SK-N-SH (cell line): ENCODE results near the gene RUNDC3A. TPM values are rescaled to one million over a fixed set of nuclear protein-coding genes. Genes with fewer than 3 reads are reported as not detected.

Experiments used
- CTCF ChIA-PET: fragments of 300-600, 350-600 bp; formaldehyde crosslinking; extraction: SDS; loops from one replicate; lab custom pipeline; 2021; lab: Yijun Ruan, JAX
- POLR2A ChIA-PET: fragments of 350-600 bp; sonication (Branson Sonifier 250); formaldehyde crosslinking; extraction: SDS; loops from one replicate; lab custom pipeline; 2020; ENCODE audit warnings: antibody characterized with exemption, inconsistent platforms; lab: Yijun Ruan, JAX
- DNase-seq: peaks from one replicate; pipeline ENCODE4 v3.0.0; 2012
- H2AFZ ChIP-seq: fragments of 200-600 bp; sonication (generic); 2 replicates; pipeline ENCODE4 v1.8.1; 2016; ENCODE audit warnings: antibody characterized with exemption, mild to moderate bottlenecking, low read depth
- H3F3A ChIP-seq: fragments of 200-600 bp; sonication (generic); replicated peaks from 2 replicates; pipeline ENCODE3; 2016; ENCODE audit warnings: antibody characterized with exemption, mild to moderate bottlenecking; ENCODE audit not compliant: insufficient read depth
- H3K27ac ChIP-seq, 2 experiments: fragments of 200-500 bp in 1 of 2; fragments of 200-600 bp in 1 of 2; sonication (Bioruptor generic) in 1 of 2; sonication (generic), shearing (Covaris generic) in 1 of 2; 2 replicates each; pipeline versions ENCODE4 v1.5.1 to v1.6.1; 2014 to 2016; ENCODE audit warnings: low read depth in 2 of 2, inconsistent platforms in 1 of 2, low read length in 1 of 2, mild to moderate bottlenecking in 1 of 2, mixed read lengths in 1 of 2
- H3K27me3 ChIP-seq: fragments of 200-600 bp; sonication (generic), shearing (Covaris generic); 2 replicates; pipeline ENCODE4 v1.6.1; 2016; ENCODE audit warnings: mixed run types; ENCODE audit not compliant: insufficient read depth
- H3K36me3 ChIP-seq, 2 experiments: fragments of 200-500 bp in 1 of 2; fragments of 200-600 bp in 1 of 2; sonication (Bioruptor generic) in 1 of 2; sonication (generic) in 1 of 2; replicated peaks in 1 of 2; 2 replicates each; pipeline versions ENCODE3 to v1.5.1; 2014 to 2016; ENCODE audit warnings: low read length in 1 of 2, mild to moderate bottlenecking in 1 of 2; ENCODE audit not compliant: insufficient read depth in 2 of 2, control insufficient read depth in 1 of 2
- H3K4me1 ChIP-seq, 2 experiments: fragments of 200-500 bp in 1 of 2; fragments of 200-600 bp in 1 of 2; sonication (Bioruptor generic) in 1 of 2; sonication (generic), shearing (Covaris generic) in 1 of 2; 2 replicates each; pipeline versions ENCODE4 v1.5.1 to v1.6.1; 2014 to 2016; ENCODE audit warnings: low read depth in 1 of 2, low read length in 1 of 2, mixed run types in 1 of 2; ENCODE audit not compliant: insufficient read depth in 2 of 2, control insufficient read depth in 1 of 2
- H3K4me2 ChIP-seq: fragments of 200-600 bp; sonication (generic), shearing (Covaris generic); 2 replicates; pipeline ENCODE4 v1.6.1; 2017; ENCODE audit warnings: mixed run types
- H3K4me3 ChIP-seq, 2 experiments: fragments of 200-500 bp in 1 of 2; fragments of 200-600 bp in 1 of 2; sonication (Bioruptor generic) in 1 of 2; sonication (generic), shearing (Covaris generic) in 1 of 2; 2 replicates each; pipeline versions ENCODE4 v1.5.1 to v1.8.1; 2014 to 2016; ENCODE audit warnings: low read depth in 2 of 2, inconsistent platforms in 1 of 2, low read length in 1 of 2, mild to moderate bottlenecking in 1 of 2, mixed read lengths in 1 of 2, moderate library complexity in 1 of 2
- H3K79me2 ChIP-seq: fragments of 200-600 bp; sonication (generic); 2 replicates; pipeline ENCODE4 v1.8.1; 2017; ENCODE audit warnings: mild to moderate bottlenecking; ENCODE audit not compliant: insufficient read depth
- H3K9ac ChIP-seq: fragments of 200-600 bp; sonication (generic); 2 replicates; pipeline ENCODE4 v1.6.1; 2017; ENCODE audit warnings: mixed run types
- H3K9me2 ChIP-seq: fragments of 200-600 bp; sonication (generic); 2 replicates; pipeline ENCODE4 v1.6.1; 2017; ENCODE audit warnings: mixed run types
- H3K9me3 ChIP-seq: fragments of 200-600 bp; sonication (generic); 2 replicates; pipeline ENCODE4 v1.6.1; 2017; ENCODE audit warnings: mixed run types, mild to moderate bottlenecking, moderate library complexity
- H4K20me1 ChIP-seq: fragments of 200-600 bp; sonication (generic); 2 replicates; pipeline ENCODE4 v1.6.1; 2017; ENCODE audit warnings: mild to moderate bottlenecking, mixed run types; ENCODE audit not compliant: insufficient read depth
- CHD2 ChIP-seq: fragments of 150-350 bp; IDR thresholded peaks from 2 replicates; pipeline ENCODE4 v1.6.1; 2018; ENCODE audit warnings: low read length; ENCODE audit not compliant: partially characterized antibody
- EZH2phosphoT487 ChIP-seq: fragments of 200-600 bp; sonication (generic); IDR thresholded peaks from 2 replicates; pipeline ENCODE4 v1.6.1; 2017; ENCODE audit warnings: low read depth, mixed run types, mild to moderate bottlenecking, antibody characterized with exemption, moderate library complexity, borderline replicate concordance
- GATA2 ChIP-seq: sonication (generic); formaldehyde crosslinking; IDR thresholded peaks from 2 replicates; pipeline ENCODE4 v1.5.0; 2020; ENCODE audit warnings: mild to moderate bottlenecking, missing genetic modification reagents
- MXI1 ChIP-seq: IDR thresholded peaks from 2 replicates; pipeline ENCODE4 v1.6.1; 2012; ENCODE audit warnings: mild to moderate bottlenecking, low read depth, low read length, improper control_type of control experiment
- NRF1 ChIP-seq: IDR thresholded peaks from 2 replicates; pipeline ENCODE4 v1.6.1; 2012; ENCODE audit warnings: low read depth, mild to moderate bottlenecking, low read length
- POLR2AphosphoS5 ChIP-seq: IDR thresholded peaks from 2 replicates; pipeline ENCODE4 v1.6.1; 2012; ENCODE audit warnings: low read depth, low read length
- RAD21 ChIP-seq: IDR thresholded peaks from 2 replicates; pipeline ENCODE4 v1.6.1; 2012; ENCODE audit warnings: mild to moderate bottlenecking, low read length
- SMC3 ChIP-seq: IDR thresholded peaks from 2 replicates; pipeline ENCODE4 v1.6.1; 2012; ENCODE audit warnings: low read depth, low read length, improper control_type of control experiment
- TAF1 ChIP-seq: IDR thresholded peaks from 2 replicates; pipeline ENCODE4 v1.6.1; 2012; ENCODE audit warnings: low read depth, mild to moderate bottlenecking, low read length, moderate library complexity, borderline replicate concordance
- YY1 ChIP-seq: IDR thresholded peaks from 2 replicates; pipeline ENCODE4 v1.4.0; 2012; ENCODE audit warnings: low read depth, mild to moderate bottlenecking
- WGBS: methylation state at CpG from one replicate; pipeline ENCODE4 v1.1.6; 2017; ENCODE audit warnings: low lambda C conversion rate; 5-methylcytosine and 5-hydroxymethylcytosine counted together
- polyA plus RNA-seq, 3 experiments: library from polyadenylated mRNA; depleted of rRNA; stranded (reverse); fragments of >200 nt; gene quantifications; 2 replicates each; pipeline ENCODE4 v1.2.3, GENCODE V29; 2012
- TF ChIP-seq, protein P1 (sequence below): IDR thresholded peaks from 2 replicates; pipeline ENCODE4 v1.4.0; 2012; ENCODE audit warnings: low read depth, borderline replicate concordance
- TF ChIP-seq, protein P2 (sequence below): IDR thresholded peaks from 2 replicates; pipeline ENCODE4 v1.4.0; 2012; ENCODE audit warnings: low read depth, borderline replicate concordance
- TF ChIP-seq, protein P3 (sequence below): fragments of 200-600 bp; sonication (generic); IDR thresholded peaks from 2 replicates; pipeline ENCODE4 v1.6.1; 2017; ENCODE audit warnings: antibody characterized with exemption, mild to moderate bottlenecking, moderate library complexity
- TF ChIP-seq, protein P4 (sequence below): IDR thresholded peaks from 2 replicates; pipeline ENCODE4 v1.4.0; 2012; ENCODE audit warnings: low read depth

Gene RUNDC3A
- polyA plus RNA-seq, 1 of the 3 experiments (the other 2 are of a cell fraction): 8.9 TPM

DNA sequence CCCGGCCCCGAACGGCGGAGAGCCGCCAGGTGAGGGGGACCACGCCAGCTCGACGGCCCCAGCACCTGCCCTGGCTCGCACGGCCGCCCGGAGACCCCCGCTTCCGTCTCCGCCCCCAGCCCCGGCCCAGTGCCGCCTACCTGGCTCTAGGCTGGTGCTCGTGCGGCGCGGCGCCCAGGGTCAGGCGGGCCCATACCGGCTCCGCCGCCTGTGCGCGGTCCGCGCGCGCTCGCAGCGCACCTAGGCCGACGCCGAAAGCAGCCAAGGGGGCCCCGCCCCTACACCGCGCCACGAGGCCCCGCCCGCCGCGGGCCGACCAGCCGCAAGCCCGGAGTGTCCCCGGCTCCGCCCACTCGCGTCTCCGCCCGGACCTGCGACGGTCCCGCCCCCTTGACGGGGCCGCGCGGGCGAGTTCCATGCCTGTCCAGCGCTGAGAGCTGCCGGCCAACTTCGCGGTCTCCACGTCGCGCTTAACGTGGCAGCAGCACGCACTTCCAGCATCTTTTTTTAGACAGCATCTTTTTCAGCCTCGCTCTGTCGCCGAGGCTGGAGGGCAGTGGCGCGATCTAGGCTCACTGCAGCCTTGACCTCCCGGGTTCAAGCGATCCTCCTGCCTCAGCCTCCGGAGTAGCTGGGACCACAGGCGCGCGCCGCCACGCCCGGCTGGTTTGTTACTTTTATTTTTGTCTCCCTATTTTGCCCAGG is 16.3 kb downstream of the RUNDC3A start, which contains the start of gene SLC25A39:
SLC25A39 (minus strand) TSS at position 253 of the 705 bp plus-strand sequence. CDS start 1,261 bp downstream, outside the sequence.
- Histone ChIP-seq H3K4me3 (peak within 1 kb of the TSS; percentile 95 to 98), H3K4me2 (peak within 1 kb of the TSS; percentile 99), H3F3A (peaks cover 4% of the 10 kb centered on the region), H3K36me3 (peaks cover 6 to 24% of the 10 kb centered on the region in 2 experiments), H3K4me1 (peaks cover 0 to 10% of the 10 kb centered on the region in 2 experiments; a peak in 1 of 4 replicates), H3K27me3 (no peaks in the 10 kb centered on the region), H3K27ac (peak within 1 kb of the TSS; percentile 48 to 60; a peak in 2 of 4 replicates), H2AFZ (peak within 1 kb of the TSS; percentile 98), H3K9ac (peak within 1 kb of the TSS; percentile 81), H3K9me3 (no peaks in the 10 kb centered on the region), H3K9me2 (no peaks in the 10 kb centered on the region), H3K79me2 (peaks cover 12% of the 10 kb centered on the region), H4K20me1 (no peaks in the 10 kb centered on the region)
- TF ChIP-seq, protein P1, sequence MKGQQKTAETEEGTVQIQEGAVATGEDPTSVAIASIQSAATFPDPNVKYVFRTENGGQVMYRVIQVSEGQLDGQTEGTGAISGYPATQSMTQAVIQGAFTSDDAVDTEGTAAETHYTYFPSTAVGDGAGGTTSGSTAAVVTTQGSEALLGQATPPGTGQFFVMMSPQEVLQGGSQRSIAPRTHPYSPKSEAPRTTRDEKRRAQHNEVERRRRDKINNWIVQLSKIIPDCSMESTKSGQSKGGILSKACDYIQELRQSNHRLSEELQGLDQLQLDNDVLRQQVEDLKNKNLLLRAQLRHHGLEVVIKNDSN: no peak
- peak; percentile 36 for TF ChIP-seq CHD2
- peak; percentile 40; the same call in 1 of the 2 replicates for TF ChIP-seq NRF1
- TF ChIP-seq, protein P2, sequence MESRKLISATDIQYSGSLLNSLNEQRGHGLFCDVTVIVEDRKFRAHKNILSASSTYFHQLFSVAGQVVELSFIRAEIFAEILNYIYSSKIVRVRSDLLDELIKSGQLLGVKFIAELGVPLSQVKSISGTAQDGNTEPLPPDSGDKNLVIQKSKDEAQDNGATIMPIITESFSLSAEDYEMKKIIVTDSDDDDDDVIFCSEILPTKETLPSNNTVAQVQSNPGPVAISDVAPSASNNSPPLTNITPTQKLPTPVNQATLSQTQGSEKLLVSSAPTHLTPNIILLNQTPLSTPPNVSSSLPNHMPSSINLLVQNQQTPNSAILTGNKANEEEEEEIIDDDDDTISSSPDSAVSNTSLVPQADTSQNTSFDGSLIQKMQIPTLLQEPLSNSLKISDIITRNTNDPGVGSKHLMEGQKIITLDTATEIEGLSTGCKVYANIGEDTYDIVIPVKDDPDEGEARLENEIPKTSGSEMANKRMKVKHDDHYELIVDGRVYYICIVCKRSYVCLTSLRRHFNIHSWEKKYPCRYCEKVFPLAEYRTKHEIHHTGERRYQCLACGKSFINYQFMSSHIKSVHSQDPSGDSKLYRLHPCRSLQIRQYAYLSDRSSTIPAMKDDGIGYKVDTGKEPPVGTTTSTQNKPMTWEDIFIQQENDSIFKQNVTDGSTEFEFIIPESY: no peak
- TF ChIP-seq, protein P3, sequence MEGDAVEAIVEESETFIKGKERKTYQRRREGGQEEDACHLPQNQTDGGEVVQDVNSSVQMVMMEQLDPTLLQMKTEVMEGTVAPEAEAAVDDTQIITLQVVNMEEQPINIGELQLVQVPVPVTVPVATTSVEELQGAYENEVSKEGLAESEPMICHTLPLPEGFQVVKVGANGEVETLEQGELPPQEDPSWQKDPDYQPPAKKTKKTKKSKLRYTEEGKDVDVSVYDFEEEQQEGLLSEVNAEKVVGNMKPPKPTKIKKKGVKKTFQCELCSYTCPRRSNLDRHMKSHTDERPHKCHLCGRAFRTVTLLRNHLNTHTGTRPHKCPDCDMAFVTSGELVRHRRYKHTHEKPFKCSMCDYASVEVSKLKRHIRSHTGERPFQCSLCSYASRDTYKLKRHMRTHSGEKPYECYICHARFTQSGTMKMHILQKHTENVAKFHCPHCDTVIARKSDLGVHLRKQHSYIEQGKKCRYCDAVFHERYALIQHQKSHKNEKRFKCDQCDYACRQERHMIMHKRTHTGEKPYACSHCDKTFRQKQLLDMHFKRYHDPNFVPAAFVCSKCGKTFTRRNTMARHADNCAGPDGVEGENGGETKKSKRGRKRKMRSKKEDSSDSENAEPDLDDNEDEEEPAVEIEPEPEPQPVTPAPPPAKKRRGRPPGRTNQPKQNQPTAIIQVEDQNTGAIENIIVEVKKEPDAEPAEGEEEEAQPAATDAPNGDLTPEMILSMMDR: no peak
- no peak for TF ChIP-seq YY1
- TF ChIP-seq EZH2phosphoT487: no peak
- TF ChIP-seq GATA2: no peak
- TF ChIP-seq TAF1: 0 out of 2 replicates have a peak, but pooled peaks have one; percentile 26
- peak; percentile 11; the same call in 1 of the 2 replicates for TF ChIP-seq RAD21
- peak; percentile 66; the same call in 1 of the 2 replicates for TF ChIP-seq POLR2AphosphoS5
- TF ChIP-seq, protein P4, sequence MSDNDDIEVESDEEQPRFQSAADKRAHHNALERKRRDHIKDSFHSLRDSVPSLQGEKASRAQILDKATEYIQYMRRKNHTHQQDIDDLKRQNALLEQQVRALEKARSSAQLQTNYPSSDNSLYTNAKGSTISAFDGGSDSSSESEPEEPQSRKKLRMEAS: peak; percentile 63; the same call in 1 of the 2 replicates
- peak; percentile 31 for TF ChIP-seq SMC3
- TF ChIP-seq MXI1: peak; percentile 87
- WGBS: 2% methylated on average over 49 of the region's 85 CpGs
- peak; percentile 98 for DNase-seq
- ChIA-PET POLR2A (interaction anchor here (0.8 to 1.9 kb wide), 4 partner anchors 16 to 108 kb away, joined by 3 to 11 read pairs (median 4); partner anchors contain the start of genes GRN and RUNDC3A), CTCF (interaction anchor here (0.7 to 2.2 kb wide), 9 partner anchors 8 to 115 kb away, joined by 3 to 11 read pairs (median 4); no protein-coding TSS in a partner anchor)
